Stimulated activated naive B cell treated with anti-CD40 and anti-IgM and Interleukin-4, amounts not matched to agents 10 μg/mL and 1 μg/mL and 100 μg/mL, for 72 hours (primary cell): Measurements from ENCODE around the gene NCOA6.
"Not testable (repeated sequence)": the region's sequence is repeated elsewhere in the genome, so short reads cannot be mapped to it uniquely, and the experiment has no call there.

Experiments used
- ATAC-seq, 2 donors: fragments of 150-1000 bp; cut with Tn5 transposase; replicated peaks; 2 replicates each; pipeline ENCODE4 v1.10.0; 2021; ENCODE audit warnings: moderate library complexity in 1 of 2
- DNase-seq: peaks from one replicate; pipeline ENCODE4 v3.0.0; 2021
- H3K27ac Mint-ChIP-seq: one replicate; pipeline ENCODE4 v1.8.0; 2022; ENCODE audit warnings: mild to moderate bottlenecking, mixed read lengths
- H3K27me3 Mint-ChIP-seq, 2 donors: one replicate each; pipeline ENCODE4 v1.8.0; 2022; ENCODE audit warnings: mixed read lengths in 2 of 2
- H3K36me3 Mint-ChIP-seq, 2 donors: one replicate each; pipeline ENCODE4 v1.8.0; 2022; ENCODE audit warnings: mixed read lengths in 2 of 2, mild to moderate bottlenecking in 1 of 2
- H3K4me1 Mint-ChIP-seq, 2 donors: one replicate each; pipeline ENCODE4 v1.8.0; 2022; ENCODE audit warnings: mixed read lengths in 2 of 2, mild to moderate bottlenecking in 1 of 2
- H3K4me3 Mint-ChIP-seq, 2 donors: one replicate each; pipeline ENCODE4 v1.8.0; 2022; ENCODE audit warnings: mild to moderate bottlenecking in 2 of 2, mixed read lengths in 2 of 2, moderate library complexity in 1 of 2
- H3K9me3 Mint-ChIP-seq, 2 donors: one replicate each; pipeline ENCODE4 v1.8.0; 2022; ENCODE audit warnings: mixed read lengths in 2 of 2, mild to moderate bottlenecking in 1 of 2

NCOA6 gene

DNA sequence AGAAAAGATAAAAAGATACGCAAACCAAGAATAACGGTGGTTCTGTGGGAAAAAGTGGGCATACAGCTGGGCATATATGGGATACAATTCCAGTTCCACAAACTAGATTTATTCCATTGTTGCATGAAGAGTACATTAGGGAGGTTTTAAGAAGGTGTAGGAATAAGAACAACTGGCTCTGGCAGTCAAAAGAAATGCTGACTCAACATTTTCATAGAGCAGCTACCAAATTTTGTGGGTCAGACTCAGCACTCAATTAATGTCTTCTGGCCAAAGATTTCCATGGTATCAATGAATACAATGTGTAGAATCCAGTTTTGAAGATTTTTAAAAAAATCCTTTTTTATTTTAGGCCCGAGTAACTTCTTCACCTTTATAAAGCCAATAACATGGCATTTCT is 81.1 kb downstream of the NCOA6 start:
- ATAC-seq = no peak
- H3K4me3 Mint-ChIP-seq = no peak overlapping the region
- H3K27me3 Mint-ChIP-seq = no peaks in the 10 kb centered on the region
- H3K27ac Mint-ChIP-seq = no peak overlapping the region
- no peak for DNase-seq
- peaks cover 31 to 42% of the 10 kb centered on the region in 2 donors for H3K36me3 Mint-ChIP-seq
- no peaks in the 10 kb centered on the region for H3K9me3 Mint-ChIP-seq
- no peaks in the 10 kb centered on the region for H3K4me1 Mint-ChIP-seq

DNA sequence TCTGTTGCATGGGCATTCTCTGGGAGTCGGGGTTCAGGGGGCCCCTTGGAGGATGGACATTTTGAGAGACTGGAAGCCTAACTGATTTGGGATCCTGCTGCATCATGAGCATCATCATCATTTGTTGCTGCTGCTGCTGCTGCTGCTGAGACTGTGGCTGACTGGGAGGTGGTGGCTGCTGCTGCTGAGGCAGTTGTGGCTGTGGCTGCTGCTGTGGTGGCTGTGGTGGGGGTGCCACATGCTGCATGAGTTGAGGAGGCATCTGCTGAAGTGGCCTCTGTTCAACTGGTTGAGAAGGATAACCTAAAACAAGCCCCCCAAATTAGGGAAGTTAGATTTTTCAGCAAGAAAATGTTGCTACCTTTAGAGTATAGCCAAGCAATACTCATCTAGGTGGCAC is 82.4 kb downstream of the NCOA6 start:
- no peaks in the 10 kb centered on the region for H3K4me1 Mint-ChIP-seq
- H3K4me3 Mint-ChIP-seq = no peak overlapping the region
- peak overlapping the region; percentile 37 for H3K27ac Mint-ChIP-seq
- H3K27me3 Mint-ChIP-seq = no peaks in the 10 kb centered on the region
- ATAC-seq (no peak), DNase-seq (no peak)
- peaks cover 27 to 35% of the 10 kb centered on the region in 2 donors for H3K36me3 Mint-ChIP-seq
- H3K9me3 Mint-ChIP-seq = no peaks in the 10 kb centered on the region

DNA sequence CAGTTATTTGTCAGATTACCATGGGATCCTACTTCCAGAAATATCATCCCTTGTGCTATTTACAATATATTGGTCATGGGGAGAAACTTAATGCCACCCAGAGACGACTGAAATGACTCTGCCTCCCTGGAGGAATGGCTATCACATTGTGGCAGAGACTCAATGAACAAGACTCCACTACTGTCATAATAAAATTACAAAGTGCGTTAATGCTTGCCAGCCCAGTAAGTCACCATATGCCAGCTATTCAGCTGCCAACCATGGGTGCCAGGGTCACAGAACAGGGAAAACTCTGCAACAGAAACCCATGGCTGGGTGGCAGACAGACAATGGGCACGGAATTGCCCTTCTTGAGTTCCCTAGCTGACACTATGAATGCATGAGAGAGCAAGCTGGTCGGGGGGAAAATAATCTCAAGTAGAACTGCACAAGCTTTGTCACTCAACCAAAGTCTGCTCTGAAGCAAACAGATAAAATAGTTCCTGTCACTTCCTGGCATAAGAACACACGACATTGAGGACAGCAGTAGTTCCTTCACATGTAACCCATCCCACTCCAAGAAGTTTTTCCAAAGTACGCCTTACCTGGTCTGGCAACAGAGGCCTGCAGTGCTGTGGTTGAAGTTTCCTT is 89.2 kb downstream of the NCOA6 start:
- Mint-ChIP-seq H3K9me3 (no peaks in the 10 kb centered on the region), H3K36me3 (peaks cover 25 to 35% of the 10 kb centered on the region in 2 donors), H3K27ac (no peak overlapping the region), H3K4me3 (no peak overlapping the region), H3K4me1 (no peaks in the 10 kb centered on the region), H3K27me3 (no peaks in the 10 kb centered on the region)
- DNase-seq = no peak
- no peak for ATAC-seq

DNA sequence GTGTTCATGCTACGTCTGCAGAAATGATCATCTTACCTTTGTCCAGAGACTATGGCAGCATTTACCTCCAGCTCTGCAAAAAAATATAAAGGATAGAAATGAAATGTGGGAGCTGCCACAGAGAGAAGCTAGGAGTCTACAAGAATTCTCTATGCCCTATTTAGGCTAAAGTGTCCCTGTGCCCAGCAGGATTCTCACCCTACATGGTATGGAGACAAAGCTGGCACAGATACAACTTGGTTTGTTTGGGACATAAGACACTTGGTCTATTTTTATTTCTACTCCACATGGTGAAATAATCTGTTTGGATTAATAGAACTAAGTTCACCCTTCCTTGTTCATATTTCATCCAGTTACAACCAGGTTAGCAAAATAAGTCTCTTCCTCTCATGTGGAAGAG is 92.9 kb downstream of the NCOA6 start:
- no peaks in the 10 kb centered on the region for H3K27me3 Mint-ChIP-seq
- DNase-seq (no peak), ATAC-seq (no peak)
- no peaks in the 10 kb centered on the region for H3K9me3 Mint-ChIP-seq
- no peak overlapping the region for H3K27ac Mint-ChIP-seq
- H3K36me3 Mint-ChIP-seq = peaks cover 22 to 31% of the 10 kb centered on the region in 2 donors
- no peaks in the 10 kb centered on the region for H3K4me1 Mint-ChIP-seq
- no peak overlapping the region for H3K4me3 Mint-ChIP-seq

DNA sequence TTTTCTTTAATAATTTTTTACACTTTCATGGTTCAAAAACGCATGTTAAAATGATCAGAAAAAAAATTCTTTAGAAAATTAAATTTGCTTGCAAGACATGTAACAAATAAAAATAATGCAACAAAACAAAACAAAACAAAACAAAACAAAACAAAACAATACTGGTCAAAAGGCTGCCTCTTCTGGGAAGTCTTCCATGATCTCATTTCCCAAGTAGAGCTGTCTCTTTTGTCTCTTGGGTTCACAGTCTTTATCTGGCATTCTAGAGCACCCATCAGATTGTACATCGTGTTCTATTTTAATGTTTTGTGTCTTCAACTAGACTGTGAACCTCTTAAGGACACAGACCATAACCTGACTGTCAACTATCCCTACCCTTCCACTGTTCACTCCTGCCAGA is 96.0 kb downstream of the NCOA6 start:
- Mint-ChIP-seq H3K27me3 (no peaks in the 10 kb centered on the region), H3K9me3 (no peaks in the 10 kb centered on the region), H3K4me1 (no peaks in the 10 kb centered on the region), H3K4me3 (no peak overlapping the region), H3K27ac (no peak overlapping the region), H3K36me3 (peaks cover 36 to 40% of the 10 kb centered on the region in 2 donors)
- ATAC-seq = no peak
- DNase-seq = no peak

DNA sequence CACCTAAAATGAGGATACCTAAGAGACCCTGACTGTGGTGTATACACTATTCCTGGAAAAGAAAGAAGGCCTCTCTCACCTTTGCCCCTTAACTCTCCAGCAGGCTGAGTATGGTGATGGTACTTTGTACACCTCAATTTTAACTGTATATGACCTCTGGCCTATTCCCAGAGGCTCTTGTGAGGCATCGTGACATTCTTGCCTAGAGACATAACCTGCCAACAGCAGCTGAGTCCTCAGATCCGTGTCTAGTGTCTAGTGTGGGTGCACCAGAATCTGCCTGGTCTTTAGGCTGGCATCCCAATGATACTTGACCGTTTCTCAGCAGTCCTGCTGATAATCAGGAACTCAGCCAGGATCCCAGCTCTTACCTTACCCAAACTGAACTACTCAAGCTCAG is 101.3 kb downstream of the NCOA6 start:
- DNase-seq (no peak), ATAC-seq (no peak)
- no peaks in the 10 kb centered on the region for H3K27me3 Mint-ChIP-seq
- H3K27ac Mint-ChIP-seq = no peak overlapping the region
- H3K4me3 Mint-ChIP-seq = no peak overlapping the region
- H3K9me3 Mint-ChIP-seq = no peaks in the 10 kb centered on the region
- H3K4me1 Mint-ChIP-seq = peaks cover 3 to 5% of the 10 kb centered on the region in 2 donors
- peaks cover 31 to 38% of the 10 kb centered on the region in 2 donors for H3K36me3 Mint-ChIP-seq

DNA sequence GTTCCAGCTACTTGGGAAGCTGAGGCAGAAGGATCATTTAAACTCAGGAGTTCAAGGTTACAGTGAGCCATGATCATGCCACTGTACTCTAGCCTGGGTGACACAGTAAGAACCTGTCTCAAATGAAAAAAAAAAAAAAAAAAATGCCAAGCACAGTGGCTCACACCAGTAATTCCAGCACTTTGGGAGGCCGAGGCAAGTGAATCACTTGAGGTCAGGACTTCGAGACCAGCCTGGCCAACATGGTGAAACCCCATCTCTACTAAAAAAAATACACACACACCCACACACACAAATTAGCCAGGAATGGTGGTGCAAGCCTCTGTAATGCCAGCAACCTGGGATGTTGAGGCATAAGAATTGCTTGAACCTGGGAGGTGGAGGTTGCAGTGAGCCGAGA is 102.9 kb downstream of the NCOA6 start:
- not testable (repeated sequence) for ATAC-seq, H3K9me3 Mint-ChIP-seq, H3K4me1 Mint-ChIP-seq, H3K27ac Mint-ChIP-seq, DNase-seq, H3K4me3 Mint-ChIP-seq, H3K27me3 Mint-ChIP-seq
- peaks cover 30 to 44% of the 10 kb centered on the region in 2 donors for H3K36me3 Mint-ChIP-seq

DNA sequence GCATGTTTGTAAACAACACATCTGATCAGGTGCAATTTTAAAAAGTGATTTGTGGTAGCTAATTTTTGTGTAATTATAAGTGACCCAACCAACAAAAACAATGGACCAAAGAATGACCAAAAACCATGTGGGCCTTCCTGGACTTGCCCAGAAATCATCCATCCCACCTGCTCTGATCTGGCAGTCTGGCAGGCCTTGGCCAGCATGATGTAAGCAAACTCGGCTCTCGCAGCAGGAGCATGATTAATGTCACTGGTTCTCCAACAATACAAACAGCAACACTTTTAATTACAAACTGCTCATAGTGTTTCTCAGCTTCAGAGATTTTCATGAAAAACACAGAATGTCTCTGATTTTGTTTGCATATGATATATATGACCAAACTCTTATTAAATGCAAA is 105.2 kb downstream of the NCOA6 start:
- no peaks in the 10 kb centered on the region for H3K27me3 Mint-ChIP-seq
- DNase-seq = no peak
- no peak for ATAC-seq
- H3K27ac Mint-ChIP-seq = no peak overlapping the region
- H3K9me3 Mint-ChIP-seq = no peaks in the 10 kb centered on the region
- H3K4me3 Mint-ChIP-seq = no peak overlapping the region
- peaks cover 15 to 28% of the 10 kb centered on the region in 2 donors for H3K36me3 Mint-ChIP-seq
- H3K4me1 Mint-ChIP-seq = peaks cover 3 to 12% of the 10 kb centered on the region in 2 donors

DNA sequence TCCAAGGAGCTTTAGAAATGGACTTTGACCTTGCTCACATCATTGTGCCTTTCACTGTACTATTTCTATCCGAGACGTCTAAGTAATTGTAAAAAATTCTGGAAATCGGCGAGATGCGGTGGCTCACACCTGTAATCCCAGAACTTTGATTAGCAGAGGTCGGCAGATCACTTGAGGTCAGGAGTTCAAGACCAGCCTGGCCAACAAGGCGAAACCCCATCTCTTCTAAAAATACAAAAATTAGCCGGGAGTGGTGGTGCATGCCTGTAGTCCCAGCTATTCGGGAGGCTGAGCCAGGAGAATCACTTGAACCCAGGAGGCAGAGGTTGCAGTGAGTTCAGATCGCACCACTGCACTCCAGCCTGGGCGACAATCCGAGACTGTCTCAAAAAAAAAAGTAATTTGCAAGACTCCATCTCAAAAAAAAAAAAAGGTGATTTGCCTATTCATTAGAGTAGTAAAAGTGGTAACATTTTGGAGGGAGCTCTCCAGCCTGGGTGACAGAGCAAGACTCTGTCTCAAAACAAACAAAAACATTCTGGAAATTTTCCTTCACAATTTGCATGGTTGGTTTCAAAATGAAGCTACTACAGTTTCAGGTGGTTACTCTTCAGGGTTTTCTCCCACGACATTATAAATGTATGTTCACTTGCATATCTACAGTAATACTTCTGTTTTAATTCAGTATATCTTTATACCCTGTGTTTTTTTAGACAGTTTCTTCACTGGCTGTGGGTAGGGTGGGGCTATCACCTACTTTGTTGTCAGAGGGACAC is 106.0 kb downstream of the NCOA6 start:
- Mint-ChIP-seq H3K36me3 (peaks cover 17 to 29% of the 10 kb centered on the region in 2 donors), H3K4me1 (peaks cover 3 to 12% of the 10 kb centered on the region in 2 donors)
- DNase-seq, H3K27me3 Mint-ChIP-seq, H3K27ac Mint-ChIP-seq, H3K9me3 Mint-ChIP-seq, H3K4me3 Mint-ChIP-seq: not testable (repeated sequence)
- ATAC-seq = peak; percentile 92 to 96

DNA sequence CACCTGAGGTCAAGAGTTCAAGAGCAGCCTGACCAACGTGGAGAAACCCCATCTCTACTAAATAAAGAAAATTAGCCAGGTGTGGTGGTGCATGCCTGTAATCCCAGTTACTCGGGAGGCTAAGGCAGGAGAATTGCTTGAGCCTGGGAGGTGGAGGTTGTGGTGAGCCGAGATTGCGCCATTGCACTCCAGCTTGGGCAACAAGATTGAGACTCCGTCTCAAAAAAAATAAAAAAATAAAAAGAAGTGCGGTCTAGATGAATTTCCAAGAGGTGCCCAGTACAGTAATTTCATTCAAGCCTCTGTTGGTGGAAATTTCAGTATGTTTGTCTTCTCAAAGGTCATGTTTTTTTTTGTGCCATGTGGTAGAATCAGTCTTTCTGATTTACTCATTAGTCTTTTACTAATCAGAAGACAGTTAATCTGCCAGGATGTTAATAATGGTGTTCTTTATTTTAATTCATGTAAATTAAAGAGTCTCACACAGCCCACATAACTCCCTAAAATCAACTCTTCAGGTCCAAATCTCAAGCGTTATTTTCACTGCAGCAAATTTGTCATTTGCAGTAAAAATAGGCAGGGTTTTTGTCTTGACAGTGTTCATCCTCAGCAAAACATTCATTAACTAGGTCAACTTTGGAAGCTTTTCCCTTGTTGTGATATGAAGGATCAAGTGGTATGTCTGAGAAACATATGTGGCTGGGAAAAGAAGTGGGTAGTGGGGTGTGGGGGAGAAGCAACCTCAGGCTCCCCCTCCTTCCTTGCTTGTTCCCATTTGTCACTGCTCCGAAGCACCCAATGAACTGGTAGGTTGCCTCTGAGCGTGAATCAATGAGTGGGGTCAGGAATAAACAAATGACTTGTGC is 108.0 kb downstream of the NCOA6 start:
- no peak overlapping the region for H3K4me3 Mint-ChIP-seq
- H3K36me3 Mint-ChIP-seq = peaks cover 22 to 36% of the 10 kb centered on the region in 2 donors

DNA sequence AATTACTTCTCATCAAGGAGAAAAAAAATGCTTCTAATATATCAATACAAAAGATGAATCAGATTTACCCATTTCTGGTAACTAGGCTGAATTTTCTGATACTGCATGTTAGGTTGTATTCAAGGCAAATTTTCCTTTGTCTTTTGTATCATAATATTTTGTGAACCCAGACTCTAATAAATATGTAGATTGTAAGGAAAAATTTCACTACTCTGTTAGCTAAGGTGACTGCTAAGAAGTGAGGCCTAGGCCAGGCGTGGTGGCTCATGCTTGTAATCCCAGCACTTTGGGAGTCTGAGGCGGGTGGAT is 108.6 kb downstream of the NCOA6 start:
- peaks cover 24 to 42% of the 10 kb centered on the region in 2 donors for H3K36me3 Mint-ChIP-seq
- H3K27me3 Mint-ChIP-seq = no peaks in the 10 kb centered on the region
- no peak overlapping the region for H3K4me3 Mint-ChIP-seq
- no peaks in the 10 kb centered on the region for H3K9me3 Mint-ChIP-seq
- no peak for DNase-seq
- peaks cover 0 to 13% of the 10 kb centered on the region in 2 donors for H3K4me1 Mint-ChIP-seq
- H3K27ac Mint-ChIP-seq = no peak overlapping the region
- ATAC-seq = no peak

More for the DNA sequence above, 108.0 kb downstream of the NCOA6 start:
- DNase-seq (no peak), ATAC-seq (no peak)
- no peaks in the 10 kb centered on the region for H3K27me3 Mint-ChIP-seq
- H3K4me1 Mint-ChIP-seq = peaks cover 0 to 12% of the 10 kb centered on the region in 2 donors
- H3K9me3 Mint-ChIP-seq = no peaks in the 10 kb centered on the region
- no peak overlapping the region for H3K27ac Mint-ChIP-seq

DNA sequence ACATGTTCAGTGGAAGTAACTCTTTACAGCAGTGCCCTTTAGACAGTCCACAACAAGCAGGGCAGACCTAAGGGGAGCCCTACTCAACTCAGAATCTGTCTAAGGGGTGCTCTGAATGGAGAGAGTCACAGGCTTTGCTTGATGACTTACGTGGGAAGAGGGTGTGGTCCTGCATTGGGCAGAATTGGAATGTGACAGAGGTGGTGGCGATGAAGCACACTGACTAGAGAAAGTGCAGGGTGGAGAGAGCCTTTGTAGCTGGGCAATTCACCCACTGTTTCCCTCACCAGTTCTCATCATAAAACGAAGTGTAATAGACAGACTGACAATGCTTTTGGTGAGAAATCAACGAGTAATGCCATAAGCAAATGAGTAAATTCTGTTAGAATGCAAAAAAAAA is 110.1 kb downstream of the NCOA6 start:
- Mint-ChIP-seq H3K4me3 (no peak overlapping the region), H3K9me3 (no peaks in the 10 kb centered on the region), H3K4me1 (peaks cover 12 to 26% of the 10 kb centered on the region in 2 donors), H3K27ac (no peak overlapping the region), H3K36me3 (peaks cover 20 to 38% of the 10 kb centered on the region in 2 donors), H3K27me3 (peaks cover 0 to 4% of the 10 kb centered on the region in 2 donors)
- ATAC-seq (no peak), DNase-seq (no peak)

DNA sequence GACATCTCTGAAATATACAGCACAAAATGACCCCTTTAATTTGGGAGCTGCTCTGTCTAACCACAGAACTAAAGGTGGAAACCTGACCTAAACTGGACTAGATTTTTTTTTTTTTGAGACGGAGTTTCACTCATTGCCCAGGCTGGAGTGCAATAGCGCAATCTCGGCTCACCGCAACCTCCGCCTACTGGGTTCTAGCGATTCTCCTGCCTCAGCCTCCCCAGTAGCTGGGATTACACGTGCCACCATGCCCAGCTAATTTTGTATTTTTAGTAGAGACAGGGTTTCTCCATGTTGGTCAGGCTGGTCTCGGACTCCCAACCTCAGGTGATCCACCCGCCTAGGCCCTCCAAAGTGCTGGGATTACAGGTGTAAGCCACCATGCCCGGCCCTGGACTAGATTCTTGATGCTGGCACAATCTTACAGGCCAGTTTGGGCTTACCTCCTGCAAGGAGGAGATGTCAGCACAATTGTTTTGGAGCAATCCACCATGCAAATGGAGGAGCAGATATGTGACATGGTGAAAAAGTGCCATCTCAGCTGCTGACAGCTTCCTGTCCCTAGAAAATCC is 111.4 kb downstream of the NCOA6 start:
- Mint-ChIP-seq H3K36me3 (peaks cover 20 to 38% of the 10 kb centered on the region in 2 donors), H3K4me1 (peaks cover 15 to 26% of the 10 kb centered on the region in 2 donors)
- H3K4me3 Mint-ChIP-seq, H3K27me3 Mint-ChIP-seq, H3K27ac Mint-ChIP-seq, H3K9me3 Mint-ChIP-seq, DNase-seq, ATAC-seq: not testable (repeated sequence)

DNA sequence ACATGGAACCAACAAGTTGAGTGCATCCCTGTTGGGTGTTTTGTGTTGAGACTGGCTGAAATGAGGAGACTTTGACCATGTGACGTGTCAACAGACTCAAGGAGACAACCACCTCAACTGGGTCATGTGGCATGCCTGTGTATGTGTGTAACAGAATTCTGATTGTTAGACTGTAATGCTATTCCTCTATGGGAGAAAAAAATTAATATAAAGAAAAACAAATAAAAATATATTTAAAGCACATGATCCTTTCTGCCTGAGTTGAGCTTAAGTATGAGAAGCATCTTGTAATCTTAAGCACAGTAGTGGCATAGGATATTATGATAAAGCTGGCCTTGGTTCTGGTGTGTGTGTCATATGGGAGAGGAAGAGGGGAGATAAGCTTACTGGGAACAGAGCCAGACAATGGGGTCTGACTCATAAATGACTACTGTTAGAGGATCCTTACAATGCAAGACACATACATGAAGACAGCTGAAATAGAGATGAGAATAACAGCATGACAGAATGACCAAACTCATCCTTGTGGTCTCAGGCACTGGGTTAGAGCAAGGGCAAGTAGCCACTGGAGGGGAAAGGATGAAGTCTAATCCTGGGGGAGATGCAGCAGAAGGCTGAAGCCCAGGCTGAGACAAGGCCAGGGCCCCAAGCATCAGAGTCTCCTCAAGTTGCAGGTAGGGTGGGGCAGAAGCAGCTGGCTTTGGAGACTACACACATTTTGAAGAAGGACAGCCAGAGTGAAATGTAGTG is 112.1 kb downstream of the NCOA6 start:
- Mint-ChIP-seq H3K27ac (no peak overlapping the region), H3K4me3 (no peak overlapping the region), H3K36me3 (peaks cover 20 to 35% of the 10 kb centered on the region in 2 donors), H3K27me3 (peaks cover 0 to 4% of the 10 kb centered on the region in 2 donors), H3K4me1 (peaks cover 19 to 32% of the 10 kb centered on the region in 2 donors), H3K9me3 (no peaks in the 10 kb centered on the region)
- DNase-seq (no peak), ATAC-seq (no peak)
